HAP-1 (cell line): Measurements from ENCODE around the gene HBG1.
A peak's percentile ranks its signal among the peaks of the same experiment; 100 is the strongest.

ENCODE experiments used
- DNase-seq, 2 experiments: peaks; one replicate each; pipeline ENCODE4 v3.0.0-alpha.2; 2016 to 2020; ENCODE audit warnings: low spot score in 2 of 2
- H3K27me3 ChIP-seq: fragments of 250-450 bp; sonication (Bioruptor Pico); 2 replicates; pipeline ENCODE4 v1.5.1; 2020; ENCODE audit warnings: low read depth, mild to moderate bottlenecking, moderate library complexity
- H3K36me3 ChIP-seq: fragments of 250-450 bp; sonication (Bioruptor Pico); replicated peaks from 2 replicates; pipeline ENCODE4 v1.5.1; 2020; ENCODE audit warnings: mild to moderate bottlenecking
- H3K4me1 ChIP-seq: fragments of 250-450 bp; sonication (Bioruptor Pico); 2 replicates; pipeline ENCODE4 v1.5.1; 2020; ENCODE audit warnings: mild to moderate bottlenecking
- H3K4me3 ChIP-seq: fragments of 250-450 bp; sonication (Bioruptor Pico); 2 replicates; pipeline ENCODE4 v1.5.1; 2020; ENCODE audit warnings: mild to moderate bottlenecking, moderate library complexity
- H3K9me3 ChIP-seq: fragments of 250-450 bp; sonication (Bioruptor Pico); 2 replicates; pipeline ENCODE4 v1.5.1; 2020; ENCODE audit warnings: mild to moderate bottlenecking, moderate library complexity
- in situ Hi-C: fragments of 300-500 bp; cut with MboI; formaldehyde crosslinking; loops from 3 replicates; pipeline ENCODE4 v1.14.3; 2020; ENCODE audit warnings: low sequenced_read_pairs, inconsistent platforms, mixed read lengths

The HBG1 gene

GRCh38 chr11:5284637-5285036 lies 35.0 kb upstream of the HBG1 start:
- in situ Hi-C loops = no loop called here
- no peak for DNase-seq
- Histone ChIP-seq H3K36me3 (no peaks in the 10 kb centered on the region), H3K4me1 (no peaks in the 10 kb centered on the region), H3K4me3 (no peak overlapping the region), H3K9me3 (no peaks in the 10 kb centered on the region), H3K27me3 (no peaks in the 10 kb centered on the region)

- Histone ChIP-seq H3K27me3 (no peaks in the 10 kb centered on the region), H3K9me3 (no peaks in the 10 kb centered on the region), H3K36me3 (no peaks in the 10 kb centered on the region), H3K4me1 (no peaks in the 10 kb centered on the region), H3K4me3 (no peak overlapping the region)
- in situ Hi-C loops = no loop called here
- no peak for DNase-seq
Measured at GRCh38 chr11:5283882-5284281, 34.2 kb upstream of the HBG1 start.

GRCh38 chr11:5283086-5283485 lies 33.4 kb upstream of the HBG1 start:
- Histone ChIP-seq H3K4me3 (no peak overlapping the region), H3K27me3 (no peaks in the 10 kb centered on the region), H3K4me1 (no peaks in the 10 kb centered on the region), H3K36me3 (no peaks in the 10 kb centered on the region), H3K9me3 (no peaks in the 10 kb centered on the region)
- in situ Hi-C loops = no loop called here
- no peak for DNase-seq

DNA sequence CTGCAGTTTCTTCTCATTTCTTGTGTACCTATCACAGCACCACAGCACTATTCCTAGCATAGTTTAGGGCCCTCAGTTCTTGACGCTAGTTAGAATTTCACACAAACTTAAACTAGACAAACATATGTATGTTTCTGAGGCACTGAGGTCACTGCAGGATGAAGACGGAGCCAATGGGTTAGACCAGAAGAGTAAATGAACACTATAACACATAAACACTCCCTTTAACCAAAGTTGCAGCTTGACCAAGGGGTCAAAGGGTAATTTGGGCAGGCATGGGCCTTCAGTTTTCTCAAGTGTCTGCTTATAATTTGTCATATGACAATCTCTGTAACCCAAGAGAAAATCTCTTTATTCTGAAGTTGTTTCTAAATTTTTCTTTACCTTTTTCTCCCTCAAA lies 33.0 kb upstream of the HBG1 start:
- Histone ChIP-seq H3K4me3 (no peak overlapping the region), H3K36me3 (no peaks in the 10 kb centered on the region), H3K9me3 (no peaks in the 10 kb centered on the region), H3K27me3 (no peaks in the 10 kb centered on the region), H3K4me1 (no peaks in the 10 kb centered on the region)
- in situ Hi-C loops = no loop called here
- DNase-seq = no peak

DNA sequence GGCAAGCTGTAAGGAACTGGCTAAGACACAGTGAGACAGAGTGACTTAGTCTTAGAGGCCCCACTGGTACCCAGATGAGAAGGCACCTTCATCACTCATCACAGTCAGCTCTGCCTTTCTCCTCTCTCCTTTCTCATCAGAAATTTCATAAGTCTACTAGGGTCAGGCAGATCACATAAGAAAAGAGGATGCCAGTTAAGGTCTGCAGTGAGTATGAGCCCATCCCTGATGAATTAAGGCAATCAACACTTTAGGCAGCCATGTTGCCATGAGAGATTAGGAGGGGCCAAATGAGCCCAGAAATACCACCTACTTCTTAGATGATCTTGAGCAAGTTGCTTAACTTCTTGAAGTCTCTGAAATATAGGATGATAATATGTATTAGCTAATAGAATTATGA lies 31.9 kb upstream of the HBG1 start:
- Histone ChIP-seq H3K36me3 (no peaks in the 10 kb centered on the region), H3K4me1 (no peaks in the 10 kb centered on the region), H3K4me3 (no peak overlapping the region), H3K27me3 (no peaks in the 10 kb centered on the region), H3K9me3 (no peaks in the 10 kb centered on the region)
- in situ Hi-C loops = no loop called here
- DNase-seq = no peak

DNA sequence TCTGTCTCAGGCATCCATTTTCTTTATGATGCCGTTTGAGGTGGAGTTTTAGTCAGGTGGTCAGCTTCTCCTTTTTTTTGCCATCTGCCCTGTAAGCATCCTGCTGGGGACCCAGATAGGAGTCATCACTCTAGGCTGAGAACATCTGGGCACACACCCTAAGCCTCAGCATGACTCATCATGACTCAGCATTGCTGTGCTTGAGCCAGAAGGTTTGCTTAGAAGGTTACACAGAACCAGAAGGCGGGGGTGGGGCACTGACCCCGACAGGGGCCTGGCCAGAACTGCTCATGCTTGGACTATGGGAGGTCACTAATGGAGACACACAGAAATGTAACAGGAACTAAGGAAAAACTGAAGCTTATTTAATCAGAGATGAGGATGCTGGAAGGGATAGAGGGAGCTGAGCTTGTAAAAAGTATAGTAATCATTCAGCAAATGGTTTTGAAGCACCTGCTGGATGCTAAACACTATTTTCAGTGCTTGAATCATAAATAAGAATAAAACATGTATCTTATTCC lies 31.0 kb upstream of the HBG1 start:
- Histone ChIP-seq H3K4me3 (no peak overlapping the region), H3K4me1 (no peaks in the 10 kb centered on the region), H3K9me3 (no peaks in the 10 kb centered on the region), H3K36me3 (no peaks in the 10 kb centered on the region), H3K27me3 (no peaks in the 10 kb centered on the region)
- in situ Hi-C loops = no loop called here
- peak in 1 of 2 experiments; percentile 7 for DNase-seq

GRCh38 chr11:5279471-5280090 lies 29.9 kb upstream of the HBG1 start:
- no peak for DNase-seq
- in situ Hi-C loops = no loop called here
- H3K4me3 ChIP-seq = no peak overlapping the region
- H3K9me3 ChIP-seq = no peaks in the 10 kb centered on the region
- no peaks in the 10 kb centered on the region for H3K27me3 ChIP-seq
- no peaks in the 10 kb centered on the region for H3K36me3 ChIP-seq
- no peaks in the 10 kb centered on the region for H3K4me1 ChIP-seq

DNA sequence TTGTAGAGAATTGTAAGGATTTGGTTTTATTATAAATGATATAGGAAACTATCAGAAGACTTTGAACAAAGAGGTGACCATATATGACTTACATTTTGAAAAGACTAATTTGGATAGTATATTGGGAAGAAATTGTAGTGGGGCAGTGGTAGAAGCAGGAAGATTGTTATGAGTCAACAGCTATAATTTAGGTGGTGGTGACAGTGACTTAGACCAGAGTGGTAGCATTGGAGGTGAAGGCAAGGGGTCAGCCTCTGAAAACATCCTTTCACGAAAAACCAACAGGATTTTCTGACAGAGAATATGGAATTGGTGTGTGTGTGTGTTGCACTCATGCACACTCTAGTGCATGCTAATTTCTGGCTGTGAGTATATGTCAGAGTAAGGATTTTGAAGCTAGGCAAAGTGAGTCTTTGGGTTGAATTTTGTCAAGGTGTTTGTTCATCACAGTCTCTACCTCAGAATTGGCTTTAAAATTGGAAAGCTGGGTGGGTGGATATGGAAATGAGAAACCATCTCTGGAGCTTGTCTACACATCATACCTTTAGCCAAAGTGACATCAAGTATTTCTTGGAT lies 28.2 kb upstream of the HBG1 start:
- Histone ChIP-seq H3K4me3 (no peak overlapping the region), H3K36me3 (no peaks in the 10 kb centered on the region), H3K9me3 (no peaks in the 10 kb centered on the region), H3K27me3 (no peaks in the 10 kb centered on the region), H3K4me1 (no peaks in the 10 kb centered on the region)
- no peak for DNase-seq
- in situ Hi-C loops = no loop called here

- Histone ChIP-seq H3K9me3 (no peaks in the 10 kb centered on the region), H3K4me1 (no peaks in the 10 kb centered on the region), H3K4me3 (no peak overlapping the region), H3K27me3 (no peaks in the 10 kb centered on the region), H3K36me3 (no peaks in the 10 kb centered on the region)
- in situ Hi-C loops = no loop called here
- DNase-seq = no peak
Measured at GRCh38 chr11:5276697-5277096, 27.0 kb upstream of the HBG1 start.

- Histone ChIP-seq H3K9me3 (no peaks in the 10 kb centered on the region), H3K27me3 (no peaks in the 10 kb centered on the region), H3K4me1 (no peaks in the 10 kb centered on the region), H3K4me3 (no peak overlapping the region), H3K36me3 (no peaks in the 10 kb centered on the region)
- in situ Hi-C loops = no loop called here
- DNase-seq = no peak
Measured at GRCh38 chr11:5275369-5276110, 25.9 kb upstream of the HBG1 start.

GRCh38 chr11:5274395-5274794 lies 24.7 kb upstream of the HBG1 start:
- no peaks in the 10 kb centered on the region for H3K36me3 ChIP-seq
- H3K27me3 ChIP-seq = no peaks in the 10 kb centered on the region
- no peaks in the 10 kb centered on the region for H3K4me1 ChIP-seq
- in situ Hi-C loops = no loop called here
- no peaks in the 10 kb centered on the region for H3K9me3 ChIP-seq
- DNase-seq = no peak
- H3K4me3 ChIP-seq = no peak overlapping the region

- Histone ChIP-seq H3K4me3 (no peak overlapping the region), H3K27me3 (no peaks in the 10 kb centered on the region), H3K9me3 (no peaks in the 10 kb centered on the region), H3K36me3 (no peaks in the 10 kb centered on the region), H3K4me1 (no peaks in the 10 kb centered on the region)
- in situ Hi-C loops = no loop called here
- DNase-seq = no peak
Measured at GRCh38 chr11:5272395-5273017, 22.8 kb upstream of the HBG1 start.

DNA sequence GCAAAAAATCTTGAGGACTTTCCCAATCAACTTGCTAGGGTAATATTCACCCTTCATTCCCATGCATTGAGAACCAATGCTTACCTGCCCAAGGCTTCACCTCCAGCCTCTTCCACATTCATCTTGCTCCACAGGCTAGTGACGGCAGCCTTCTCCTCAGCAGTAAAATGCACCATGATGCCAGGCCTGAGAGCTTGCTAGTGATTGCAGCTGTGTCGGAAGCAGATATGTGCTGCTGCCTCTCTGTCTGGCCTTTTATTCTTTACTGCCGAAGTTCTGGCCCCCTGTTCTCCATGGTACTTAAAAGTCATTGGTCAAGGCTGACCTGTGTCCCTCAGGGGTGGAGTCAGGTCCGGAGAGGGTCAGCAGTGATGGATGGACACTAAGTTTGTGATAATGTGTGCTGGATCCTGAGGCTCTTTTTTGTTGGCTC lies 20.1 kb upstream of the HBG1 start, which contains the start of gene HBE1:
TSS of gene HBE1 (minus strand) at position 231 of the 433 bp plus-strand sequence. CDS start at position 176, 55 bp downstream.
- Histone ChIP-seq H3K4me1 (no peaks in the 10 kb centered on the region), H3K4me3 (no peak within 1 kb of the TSS), H3K9me3 (no peaks in the 10 kb centered on the region), H3K27me3 (no peaks in the 10 kb centered on the region), H3K36me3 (no peaks in the 10 kb centered on the region)
- no peak for DNase-seq
- in situ Hi-C loops = no loop called here

GRCh38 chr11:5267033-5267563 lies 17.4 kb upstream of the HBG1 start:
- H3K9me3 ChIP-seq = no peaks in the 10 kb centered on the region
- H3K27me3 ChIP-seq = no peaks in the 10 kb centered on the region
- in situ Hi-C loops = no loop called here
- no peaks in the 10 kb centered on the region for H3K36me3 ChIP-seq
- DNase-seq = no peak
- H3K4me3 ChIP-seq = no peak overlapping the region
- no peaks in the 10 kb centered on the region for H3K4me1 ChIP-seq
